Neural crest cell (in vitro differentiated cells): ENCODE measurements around the gene DDRGK1. TPM values are rescaled to one million over a fixed set of nuclear protein-coding genes. Genes with fewer than 3 reads are reported as not detected.

Source experiments
- DNase-seq: peaks from one replicate; pipeline ENCODE4 v3.0.0; 2021; ENCODE audit warnings: low read depth, mixed read lengths, low spot score
- H3K27ac Mint-ChIP-seq: one replicate; pipeline ENCODE4 v1.8.0; 2021; ENCODE audit warnings: mild to moderate bottlenecking, mixed read lengths; ENCODE audit not compliant: unreplicated experiment
- H3K27me3 Mint-ChIP-seq: 2 replicates; pipeline ENCODE4 v1.8.0; 2021; ENCODE audit warnings: low read depth, mild to moderate bottlenecking, mixed read lengths
- H3K36me3 Mint-ChIP-seq: 2 replicates; pipeline ENCODE4 v1.8.0; 2021; ENCODE audit warnings: low read depth, mild to moderate bottlenecking, mixed read lengths
- H3K4me1 Mint-ChIP-seq: 2 replicates; pipeline ENCODE4 v1.8.0; 2021; ENCODE audit warnings: mixed read lengths
- H3K4me3 Mint-ChIP-seq: one replicate; pipeline ENCODE4 v1.8.0; 2021; ENCODE audit warnings: mild to moderate bottlenecking, mixed read lengths
- H3K9me3 Mint-ChIP-seq: 2 replicates; pipeline ENCODE4 v1.8.0; 2021; ENCODE audit warnings: mixed read lengths
- CTCF ChIP-seq: fragments of 200-600 bp; sonication (generic); conservative IDR thresholded peaks from 2 replicates; pipeline ENCODE4 v1.5.0; 2021; ENCODE audit warnings: antibody characterized with exemption, mild to moderate bottlenecking
- total RNA-seq: library from RNA; stranded (reverse); gene quantifications from 2 replicates; pipeline ENCODE4 v1.2.1, GENCODE V29; 2021

Gene DDRGK1
- total RNA-seq, 1 donor from 2014 or later, result 57.2 TPM

- Mint-ChIP-seq H3K4me3 (peak overlapping the region; percentile 97), H3K9me3 (no peaks in the 10 kb centered on the region), H3K27me3 (peaks cover 25% of the 10 kb centered on the region), H3K4me1 (peaks cover 24% of the 10 kb centered on the region), H3K27ac (peak overlapping the region; percentile 98), H3K36me3 (no peaks in the 10 kb centered on the region)
- TF ChIP-seq CTCF, result peak; percentile 45
- peak; percentile 94 for DNase-seq
Measured at GRCh38 chr20:3173610-3174441, 30.7 kb downstream of the DDRGK1 start.

GRCh38 chr20:3172933-3173609, 31.4 kb downstream of the DDRGK1 start, which contains the start of gene LZTS3:
Gene LZTS3, minus strand, starts transcription at chr20:3173549. Its CDS starts 6,386 bp downstream, at chr20:3167163.
- no peak for TF ChIP-seq CTCF
- H3K4me3 Mint-ChIP-seq, result peak within 1 kb of the TSS; percentile 97
- H3K36me3 Mint-ChIP-seq, result no peaks in the 10 kb centered on the region
- no peaks in the 10 kb centered on the region for H3K9me3 Mint-ChIP-seq
- peak; percentile 70 for DNase-seq
- H3K4me1 Mint-ChIP-seq, result peaks cover 24% of the 10 kb centered on the region
- H3K27ac Mint-ChIP-seq, result peak within 1 kb of the TSS; percentile 98
- H3K27me3 Mint-ChIP-seq, result peaks cover 31% of the 10 kb centered on the region

GRCh38 chr20:3172126-3172932, 32.2 kb downstream of the DDRGK1 start:
- TF ChIP-seq CTCF, result no peak
- no peak for DNase-seq
- H3K36me3 Mint-ChIP-seq, result no peaks in the 10 kb centered on the region
- peaks cover 24% of the 10 kb centered on the region for H3K4me1 Mint-ChIP-seq
- peaks cover 34% of the 10 kb centered on the region for H3K27me3 Mint-ChIP-seq
- peak overlapping the region; percentile 93 for H3K4me3 Mint-ChIP-seq
- H3K27ac Mint-ChIP-seq, result peak overlapping the region; percentile 83
- no peaks in the 10 kb centered on the region for H3K9me3 Mint-ChIP-seq

GRCh38 chr20:3171391-3172125, 32.9 kb downstream of the DDRGK1 start:
- TF ChIP-seq CTCF, result no peak
- Mint-ChIP-seq H3K36me3 (no peaks in the 10 kb centered on the region), H3K4me1 (peaks cover 24% of the 10 kb centered on the region), H3K27me3 (peaks cover 36% of the 10 kb centered on the region), H3K4me3 (peak overlapping the region; percentile 93), H3K9me3 (no peaks in the 10 kb centered on the region), H3K27ac (peak overlapping the region; percentile 19)
- DNase-seq, result no peak
